ENCODE results near the gene TRABD2B.

TRABD2B gene

GRCh38 chr1:47712596-47713299, 284.4 kb downstream of the TRABD2B start:
- DNase-seq, result no peak

DNA sequence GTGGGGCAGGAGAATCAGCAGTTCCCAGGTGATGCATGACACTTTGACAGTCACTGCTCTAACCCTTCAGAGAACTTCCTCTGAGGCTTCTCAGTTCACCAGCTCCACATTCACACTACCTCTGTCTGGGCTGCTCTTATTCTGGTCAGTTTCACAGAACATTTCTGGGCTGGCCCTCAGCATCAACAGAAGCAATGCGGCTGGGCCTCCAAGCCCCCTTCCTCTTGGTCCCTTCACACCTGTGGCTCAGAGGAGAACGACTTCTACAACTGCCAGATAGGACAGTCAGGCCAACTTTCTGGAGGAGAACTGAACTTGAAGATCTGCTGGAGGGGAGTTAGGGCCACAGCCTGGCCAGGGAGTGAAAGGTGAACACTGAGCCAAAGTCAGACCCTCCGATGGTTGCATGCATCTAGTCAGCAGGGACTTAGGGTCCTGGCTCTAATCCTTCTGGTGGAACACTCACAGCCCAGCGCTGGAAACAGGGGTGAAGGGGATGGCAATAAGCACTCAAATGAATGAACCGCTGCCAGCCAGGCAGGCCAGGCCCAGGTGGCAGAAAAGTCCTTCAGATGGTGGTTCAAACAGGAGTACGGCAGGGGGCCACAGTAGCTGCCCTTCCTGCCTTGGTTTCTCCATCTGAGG, 285.2 kb downstream of the TRABD2B start:
- no peak for DNase-seq

DNA sequence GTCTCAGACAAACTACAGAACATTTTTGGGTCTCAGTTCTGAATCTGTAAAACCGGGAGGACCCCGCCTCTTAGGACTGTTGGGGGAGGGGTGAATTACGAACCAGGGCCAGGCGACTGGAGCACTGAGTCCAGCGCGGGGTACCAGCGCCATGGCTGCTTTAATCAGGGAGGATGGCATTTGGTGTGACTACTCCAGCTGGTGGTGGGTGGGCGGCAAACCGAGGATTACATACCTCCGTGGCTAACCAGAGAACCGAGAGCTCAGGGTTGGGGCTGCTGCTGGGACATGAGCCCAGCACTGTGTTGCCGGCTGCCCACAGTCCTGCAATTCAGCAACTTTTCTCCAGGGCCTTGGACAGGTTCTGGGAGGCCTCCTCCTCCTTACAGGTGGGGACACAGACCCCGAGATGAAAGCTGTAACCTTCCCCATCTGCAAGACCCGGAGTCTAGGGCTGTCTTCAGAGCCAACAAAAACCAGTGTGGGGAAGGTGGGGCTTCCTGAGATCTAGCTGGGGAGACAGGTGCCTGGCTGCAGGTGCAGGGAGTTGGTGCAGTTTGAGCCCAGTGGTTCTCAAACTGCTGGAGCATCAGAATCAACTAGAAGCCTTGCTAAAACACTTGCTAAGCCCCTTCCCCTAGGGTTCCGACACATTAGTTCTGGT, 285.9 kb downstream of the TRABD2B start:
- DNase-seq, result no peak
